NCI-H2196 (cell line): ENCODE measurements around the gene PXT1.

Experiments
- DNase-seq: peaks from one replicate; lab custom pipeline; 2025; ENCODE audit not compliant: unreplicated experiment; lab: John Stamatoyannopoulos, UW

Gene PXT1

GRCh38 chr6:36349240-36349639 is 93.4 kb downstream of the PXT1 start:
- peak; percentile 92 for DNase-seq

- no peak for DNase-seq
These were observed 95.0 kb downstream of the PXT1 start for GRCh38 chr6:36347621-36348020.

- DNase-seq = no peak
These were observed 96.0 kb downstream of the PXT1 start for GRCh38 chr6:36346486-36347273.

GRCh38 chr6:36345681-36346466 is 96.8 kb downstream of the PXT1 start:
- DNase-seq = peak; percentile 15

DNA sequence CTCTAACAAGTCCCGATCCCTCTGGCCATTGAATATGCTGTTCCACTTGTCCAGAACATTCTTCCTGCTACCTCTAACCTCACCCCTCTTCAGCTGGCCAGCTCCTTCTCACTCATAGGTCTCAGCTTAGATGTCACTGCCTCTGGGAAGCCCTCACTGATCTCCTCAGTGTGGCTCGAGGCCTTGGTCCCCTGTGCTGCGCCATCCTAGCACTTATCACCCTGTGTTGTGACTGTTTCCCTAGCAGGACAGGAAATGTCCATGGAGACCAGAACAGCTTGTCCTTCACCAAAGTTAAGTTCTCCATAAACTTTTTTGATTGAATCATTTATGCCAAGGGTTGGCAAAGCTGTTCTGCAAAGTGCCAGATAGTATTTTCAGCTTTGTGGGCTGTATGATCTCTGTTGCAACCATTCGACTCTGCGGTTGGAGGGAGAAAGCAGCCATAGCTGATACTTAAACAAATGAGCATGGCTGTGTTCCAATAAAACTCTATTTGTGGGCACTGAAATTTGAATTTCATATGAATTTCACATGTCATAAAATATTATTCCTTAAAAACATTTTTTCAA is 99.5 kb downstream of the PXT1 start:
- DNase-seq = no peak

DNA sequence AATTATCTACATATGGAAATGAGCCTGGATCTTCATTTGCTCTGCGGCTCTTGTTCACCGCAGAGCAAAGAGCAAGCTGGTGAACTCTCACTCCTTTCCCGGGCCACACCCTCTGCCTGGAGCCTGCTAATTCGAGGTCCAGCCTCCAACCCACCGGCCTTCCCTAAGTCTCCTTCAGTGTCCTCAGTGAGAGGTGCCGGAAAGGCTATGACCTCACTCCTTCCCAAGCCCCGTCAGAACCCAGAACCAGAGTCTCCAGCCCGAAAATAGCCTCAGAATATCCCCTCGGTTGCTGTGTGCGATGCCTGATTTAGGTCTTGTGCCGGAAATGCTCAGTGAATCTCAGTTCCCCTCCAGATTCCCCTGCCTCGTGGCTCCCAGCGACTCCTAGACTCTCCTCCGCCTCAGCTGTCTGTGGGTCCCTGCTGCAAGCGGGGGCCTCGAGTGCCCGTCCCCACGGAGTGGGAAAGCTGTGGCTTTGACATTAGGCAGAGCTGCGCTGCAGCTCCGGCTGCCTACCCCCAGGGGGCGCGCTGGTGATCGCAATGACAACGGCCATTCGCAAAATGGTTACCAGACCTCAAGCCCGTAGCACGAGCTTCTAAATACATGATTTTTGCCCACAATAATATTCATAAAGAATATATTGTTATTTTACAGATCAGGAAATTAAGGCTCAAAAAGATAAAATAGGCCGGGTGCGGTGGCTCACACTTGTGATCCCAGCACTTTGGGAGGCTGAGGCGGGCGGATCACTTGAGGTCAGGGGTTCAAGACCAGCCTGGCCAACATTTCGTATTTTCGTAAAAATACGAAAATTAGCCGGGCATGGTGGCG is 101.8 kb downstream of the PXT1 start:
- no peak for DNase-seq
